Testis (tissue), 3 donors: ENCODE data around the gene SLX4IP. TPM values are rescaled to one million over a fixed set of nuclear protein-coding genes. Genes with fewer than 3 reads are reported as not detected.
"Not testable (repeated sequence)": the region's sequence is repeated elsewhere in the genome, so short reads cannot be mapped to it uniquely, and the experiment has no call there.

Experiments
- DNase-seq: peaks from one replicate; pipeline ENCODE4 v3.0.0-alpha.2; 2019
- H3K27ac ChIP-seq, 2 donors: fragments of 200-600 bp; sonication (generic); one replicate each; pipeline ENCODE4 v1.5.1; 2019
- H3K27me3 ChIP-seq: fragments of 200-600 bp; sonication (generic); one replicate; pipeline ENCODE4 v1.5.1; 2019
- H3K36me3 ChIP-seq: fragments of 200-600 bp; sonication (generic); one replicate; pipeline ENCODE4 v1.5.1; 2017; ENCODE audit warnings: low read depth; ENCODE audit errors: missing control alignments
- H3K4me1 ChIP-seq: fragments of 200-600 bp; sonication (generic); one replicate; pipeline ENCODE4 v1.5.1; 2019
- H3K4me3 ChIP-seq, 2 donors: fragments of 200-600 bp; sonication (generic); one replicate each; pipeline ENCODE4 v1.5.1; 2017 to 2019
- H3K9me3 ChIP-seq: fragments of 200-600 bp; sonication (generic); one replicate; pipeline ENCODE4 v1.5.1; 2017
- CTCF ChIP-seq, 3 experiments: fragments of 450-650 bp in 2 of 3; fragments of 200-600 bp in 1 of 3; sonication (generic) in 1 of 3; IDR thresholded peaks; one replicate each; pipeline ENCODE4 v1.5.1; 2016 to 2019; ENCODE audit warnings: antibody characterized with exemption in 3 of 3, mild to moderate bottlenecking in 2 of 3, moderate library complexity in 1 of 3
- POLR2A ChIP-seq: fragments of 450-650 bp; IDR thresholded peaks from one replicate; pipeline ENCODE4 v1.6.1; 2017; ENCODE audit warnings: antibody characterized with exemption, mild to moderate bottlenecking, moderate library complexity
- WGBS, 2 donors: methylation state at CpG; one replicate each; pipeline ENCODE4 v1.1.5; 2018; 5-methylcytosine and 5-hydroxymethylcytosine counted together
- intact Hi-C: fragments of 100-400 bp; cut with DNase I; formaldehyde crosslinking; loops from one replicate; pipeline ENCODE4 v1.15.1; 2023; ENCODE audit warnings: low total_unique reads
- polyA plus RNA-seq: library from polyadenylated mRNA; stranded (reverse); fragments of 350-450 nt; fragmentation: Illumina TruSeq; extraction: RNeasy Lipid Tissue Mini Kit (QIAGEN cat#74804); gene quantifications from one replicate; pipeline ENCODE4 v1.2.3, GENCODE V29; 2014; ENCODE audit warnings: low read depth, low replicate concordance; ENCODE audit not compliant: insufficient read depth
- total RNA-seq, 2 donors: library from RNA; depleted of rRNA; stranded (reverse); fragments of >200 nt; gene quantifications; one replicate each; pipeline ENCODE4 v1.2.3, GENCODE V29; 2016

The SLX4IP gene
- total and polyA plus RNA-seq, 3 donors from 2014 or later: 3.8 to 10.8 (median 9.7) TPM

GRCh38 chr20:10390709-10391108 lies 44.4 kb upstream of the SLX4IP start:
- Histone ChIP-seq H3K4me1 (no peaks in the 10 kb centered on the region), H3K4me3 (no peak overlapping the region), H3K9me3 (no peaks in the 10 kb centered on the region), H3K36me3 (no peaks in the 10 kb centered on the region), H3K27me3 (no peaks in the 10 kb centered on the region), H3K27ac (no peak overlapping the region)
- intact Hi-C loops: no loop called here
- WGBS, 2 donors: 87 to 94% methylated on average over 2 of the region's 2 CpGs
- DNase-seq: no peak
- no peak for TF ChIP-seq POLR2A

GRCh38 chr20:10394752-10395151 lies 40.4 kb upstream of the SLX4IP start:
- H3K27ac ChIP-seq, DNase-seq, intact Hi-C loops, H3K4me1 ChIP-seq, H3K9me3 ChIP-seq, H3K27me3 ChIP-seq, H3K36me3 ChIP-seq: not testable (repeated sequence)
- WGBS, 2 donors: 82% methylated on average over 8 to 28 of the region's 32 CpGs
- H3K4me3 ChIP-seq: peak overlapping the region; percentile 17 to 24

- Histone ChIP-seq H3K9me3 (no peaks in the 10 kb centered on the region), H3K36me3 (no peaks in the 10 kb centered on the region), H3K27ac (no peak overlapping the region), H3K4me1 (no peaks in the 10 kb centered on the region), H3K27me3 (no peaks in the 10 kb centered on the region), H3K4me3 (no peak overlapping the region)
- no peak for DNase-seq
- WGBS, 2 donors: 75 to 76% methylated on average over 3 of the region's 3 CpGs
- intact Hi-C loops: no loop called here
- TF ChIP-seq CTCF (IDR thresholded peaks at IDR 0.05) (no peak), POLR2A (no peak)
Measured at GRCh38 chr20:10398834-10399369, 36.2 kb upstream of the SLX4IP start.

- Histone ChIP-seq H3K27ac (no peak overlapping the region), H3K36me3 (no peaks in the 10 kb centered on the region), H3K4me3 (no peak overlapping the region), H3K9me3 (no peaks in the 10 kb centered on the region), H3K4me1 (no peaks in the 10 kb centered on the region), H3K27me3 (no peaks in the 10 kb centered on the region)
- WGBS, 2 donors: 82 to 94% methylated on average over 3 of the region's 3 CpGs
- intact Hi-C loops: no loop called here
- TF ChIP-seq CTCF (IDR thresholded peaks at IDR 0.05): no peak
- no peak for TF ChIP-seq POLR2A
- no peak for DNase-seq
Measured at GRCh38 chr20:10402938-10403608, 32.0 kb upstream of the SLX4IP start.

- no peak for DNase-seq
- Histone ChIP-seq H3K4me3 (no peak overlapping the region), H3K36me3 (no peaks in the 10 kb centered on the region), H3K9me3 (no peaks in the 10 kb centered on the region), H3K27me3 (no peaks in the 10 kb centered on the region), H3K27ac (no peak overlapping the region), H3K4me1 (no peaks in the 10 kb centered on the region)
- intact Hi-C loops: no loop called here
- WGBS, 2 donors: 80 to 89% methylated on average over 2 of the region's 2 CpGs
- TF ChIP-seq POLR2A (no peak), CTCF (IDR thresholded peaks at IDR 0.05) (no peak)
Measured at GRCh38 chr20:10404023-10404628, 31.0 kb upstream of the SLX4IP start.
